HG02798 (cell line): ENCODE measurements around the gene FPR1.
A peak's percentile ranks its signal among the peaks of the same experiment; 100 is the strongest.

Source experiments
- ATAC-seq: cut with Tn5 transposase; IDR thresholded peaks from one replicate; pipeline ENCODE4 v1.9.1; 2021; ENCODE audit warnings: mild to moderate bottlenecking; ENCODE audit not compliant: unreplicated experiment, poor library complexity

The FPR1 gene

GRCh38 chr19:51710163-51710562 is 41.5 kb downstream of the FPR1 start:
- no peak for ATAC-seq

- ATAC-seq: no peak
Observed at GRCh38 chr19:51709575-51709974, 42.1 kb downstream of the FPR1 start.

- no peak for ATAC-seq
Observed at GRCh38 chr19:51708811-51709210, 42.9 kb downstream of the FPR1 start.

- ATAC-seq: no peak
Observed at GRCh38 chr19:51706885-51707284, 44.8 kb downstream of the FPR1 start.

GRCh38 chr19:51706296-51706695 is 45.4 kb downstream of the FPR1 start:
- no peak for ATAC-seq

- ATAC-seq: no peak
Observed at GRCh38 chr19:51704626-51705025, 47.1 kb downstream of the FPR1 start.

- ATAC-seq: peak; percentile 94
Observed at GRCh38 chr19:51703575-51704515, 47.8 kb downstream of the FPR1 start.

- no peak for ATAC-seq
Observed at GRCh38 chr19:51702825-51703574, 48.7 kb downstream of the FPR1 start.

- ATAC-seq: no peak
Observed at GRCh38 chr19:51702103-51702824, 49.4 kb downstream of the FPR1 start.

GRCh38 chr19:51701468-51702100 is 50.1 kb downstream of the FPR1 start:
- ATAC-seq: no peak

- ATAC-seq: no peak
Observed at GRCh38 chr19:51699170-51699569, 52.5 kb downstream of the FPR1 start.

- ATAC-seq: no peak
Observed at GRCh38 chr19:51698296-51698695, 53.4 kb downstream of the FPR1 start.

- no peak for ATAC-seq
Observed at GRCh38 chr19:51697169-51697776, 54.4 kb downstream of the FPR1 start.

GRCh38 chr19:51696606-51697005 is 55.1 kb downstream of the FPR1 start:
- ATAC-seq: no peak
